ENCODE measurements around the gene TOPORS. TPM values are rescaled to one million over a fixed set of nuclear protein-coding genes. Genes with fewer than 3 reads are reported as not detected.

TOPORS gene
- total and polyA plus RNA-seq, 4 experiments from 2014 or later, result 24.1 to 32.4 (median 24.5) TPM

DNA sequence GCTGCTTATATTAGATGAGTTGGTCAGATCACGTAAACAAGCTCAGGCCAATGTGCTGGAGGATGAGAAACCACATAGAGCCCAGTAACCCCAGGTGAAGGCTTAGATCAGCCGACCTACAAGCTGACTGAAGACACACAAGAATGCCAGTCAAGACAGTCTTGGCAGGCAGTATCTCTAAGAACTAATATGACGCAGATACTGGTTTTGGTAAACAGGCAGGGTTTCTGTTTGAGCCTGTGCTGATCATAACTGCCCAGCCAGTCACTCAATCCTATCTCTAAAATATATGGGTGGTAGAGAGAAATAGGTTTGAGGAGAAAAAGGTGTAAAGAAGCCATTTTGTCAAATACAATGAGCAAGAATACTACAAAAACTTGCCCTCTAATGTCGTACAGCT is 18.6 kb downstream of the TOPORS start:
- no peak overlapping the region for H3K4me3 Mint-ChIP-seq
- DNase-seq, result no peak
- intact Hi-C loops (cut with micrococcal nuclease), result no loop called here
- peaks cover 3 to 4% of the 10 kb centered on the region in 2 donors for H3K36me3 Mint-ChIP-seq
- Histone ChIP-seq H3K4me3 (ENCODE audit: low read length in 2 of 2) (no peak overlapping the region), H3K4me1 (ENCODE audit: insufficient read depth, low read length) (no peaks in the 10 kb centered on the region), H3K27me3 (ENCODE audit: insufficient read depth, low read length) (no peaks in the 10 kb centered on the region), H3K27ac (ENCODE audit: low read depth, low read length) (no peak overlapping the region), H3K36me3 (ENCODE audit: insufficient read depth, low read length) (no peaks in the 10 kb centered on the region), H3K9me3 (ENCODE audit: control insufficient read depth in 1 of 2, low read length in 2 of 2) (no peaks in the 10 kb centered on the region)
- CTCF ChIA-PET (ENCODE audit: partially characterized antibody), result interaction anchor here (1.0 to 6.3 kb wide), 5 partner anchors 13 to 155 kb away, joined by 3 to 38 read pairs (median 4); no protein-coding TSS in a partner anchor
- no peaks in the 10 kb centered on the region for H3K9me3 Mint-ChIP-seq
- no peaks in the 10 kb centered on the region for H3K27me3 Mint-ChIP-seq
- POLR2A ChIA-PET (ENCODE audit: partially characterized antibody), result interaction anchor here (1.0 to 1.7 kb wide), 2 partner anchors 9 to 17 kb away, joined by 3 to 6 read pairs; partner anchors contain the start of gene RIGI
- H3K27ac Mint-ChIP-seq, result no peak overlapping the region
- peaks cover 0 to under 1% (median 0%) of the 10 kb centered on the region in 4 donors for H3K4me1 Mint-ChIP-seq

DNA sequence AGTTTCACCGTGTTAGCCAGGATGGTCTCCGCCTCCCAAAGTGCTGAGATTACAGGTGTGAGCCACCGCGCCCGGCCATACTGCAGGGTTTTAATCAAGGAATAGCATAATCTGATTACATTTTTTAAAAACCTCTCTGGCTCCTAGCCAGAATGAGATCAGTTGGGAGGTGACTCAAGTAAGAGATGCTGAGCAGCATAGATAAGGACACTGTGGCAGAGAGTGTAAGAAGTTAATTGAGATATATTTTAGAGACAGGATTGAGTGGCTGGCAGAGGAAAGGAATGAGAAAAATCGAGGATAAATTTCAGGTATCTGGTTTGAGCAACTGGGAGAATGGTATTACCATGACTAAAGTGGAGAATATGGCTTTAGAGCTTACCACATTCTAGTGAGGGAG is 19.1 kb downstream of the TOPORS start:
- Histone ChIP-seq H3K4me1 (ENCODE audit: insufficient read depth, low read length) (no peaks in the 10 kb centered on the region), H3K36me3 (ENCODE audit: insufficient read depth, low read length) (no peaks in the 10 kb centered on the region), H3K27me3 (ENCODE audit: insufficient read depth, low read length) (no peaks in the 10 kb centered on the region), H3K27ac (ENCODE audit: low read depth, low read length) (no peak overlapping the region), H3K9me3 (ENCODE audit: control insufficient read depth in 1 of 2, low read length in 2 of 2) (no peaks in the 10 kb centered on the region), H3K4me3 (ENCODE audit: low read length in 2 of 2) (no peak overlapping the region)
- Mint-ChIP-seq H3K27me3 (no peaks in the 10 kb centered on the region), H3K9me3 (no peaks in the 10 kb centered on the region), H3K4me1 (peaks cover 0 to 5% (median 0%) of the 10 kb centered on the region in 4 donors), H3K4me3 (no peak overlapping the region), H3K27ac (no peak overlapping the region), H3K36me3 (peaks cover 3 to 4% of the 10 kb centered on the region in 2 donors)
- ChIA-PET POLR2A (ENCODE audit: partially characterized antibody) (interaction anchor here (1.2 kb wide), 1 partner anchor 17 kb away, joined by 5 read pairs; no protein-coding TSS in a partner anchor), CTCF (ENCODE audit: partially characterized antibody) (interaction anchor here (1.1 to 6.3 kb wide), 4 partner anchors 14 to 154 kb away, joined by 3 to 38 read pairs (median 4); no protein-coding TSS in a partner anchor)
- DNase-seq, result no peak
- intact Hi-C loops (cut with micrococcal nuclease), result no loop called here

DNA sequence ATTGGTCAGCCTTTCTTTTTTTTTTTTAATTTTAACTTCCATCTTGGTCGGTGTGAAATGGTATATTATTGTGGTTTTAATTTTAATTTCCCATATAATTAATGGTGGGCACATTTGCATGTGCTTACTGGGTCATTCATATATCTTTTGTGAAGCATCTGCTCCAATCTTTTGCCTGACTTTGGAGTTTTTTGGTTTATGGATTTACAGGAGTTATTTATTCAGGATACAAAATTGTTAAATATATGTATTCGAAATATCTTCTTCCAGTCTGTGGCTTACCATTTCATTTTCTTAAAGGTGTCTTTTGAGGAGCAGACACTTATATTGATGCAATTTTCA is 25.7 kb downstream of the TOPORS start:
- H3K27ac Mint-ChIP-seq, result peak overlapping the region; percentile 93 to 98 (median 97)
- Histone ChIP-seq H3K9me3 (ENCODE audit: control insufficient read depth in 1 of 2, low read length in 2 of 2) (no peaks in the 10 kb centered on the region), H3K4me1 (ENCODE audit: insufficient read depth, low read length) (peaks cover 44% of the 10 kb centered on the region), H3K27me3 (ENCODE audit: insufficient read depth, low read length) (no peaks in the 10 kb centered on the region), H3K36me3 (ENCODE audit: insufficient read depth, low read length) (no peaks in the 10 kb centered on the region), H3K27ac (ENCODE audit: low read depth, low read length) (peak overlapping the region; percentile 94), H3K4me3 (ENCODE audit: low read length in 2 of 2) (peak overlapping the region; percentile 78 to 93)
- ChIA-PET POLR2A (ENCODE audit: partially characterized antibody) (interaction anchor here (0.7 to 4.1 kb wide), 6 partner anchors 18 to 499 kb away, joined by 3 to 62 read pairs (median 25); partner anchors contain the start of genes ACO1, DNAJA1, NDUFB6 and SMIM27), CTCF (ENCODE audit: partially characterized antibody) (interaction anchor here (0.8 to 6.4 kb wide), 27 partner anchors 8 to 459 kb away, joined by 3 to 133 read pairs (median 7); partner anchors contain the start of genes ACO1, NDUFB6, SMIM27 and TOPORS)
- peak overlapping the region; percentile 91 to 99 (median 97) for H3K4me3 Mint-ChIP-seq
- H3K9me3 Mint-ChIP-seq, result no peaks in the 10 kb centered on the region
- no peak for DNase-seq
- no peaks in the 10 kb centered on the region for H3K27me3 Mint-ChIP-seq
- H3K36me3 Mint-ChIP-seq, result peaks cover 14 to 23% of the 10 kb centered on the region in 2 donors
- intact Hi-C loops (cut with micrococcal nuclease), result loop anchor here (1.0 to 5.0 kb wide), 6 partner anchors 16 to 147 kb away; partner anchors contain the start of genes ACO1 and NDUFB6
- peaks cover 36 to 65% (median 48%) of the 10 kb centered on the region in 4 donors for H3K4me1 Mint-ChIP-seq

DNA sequence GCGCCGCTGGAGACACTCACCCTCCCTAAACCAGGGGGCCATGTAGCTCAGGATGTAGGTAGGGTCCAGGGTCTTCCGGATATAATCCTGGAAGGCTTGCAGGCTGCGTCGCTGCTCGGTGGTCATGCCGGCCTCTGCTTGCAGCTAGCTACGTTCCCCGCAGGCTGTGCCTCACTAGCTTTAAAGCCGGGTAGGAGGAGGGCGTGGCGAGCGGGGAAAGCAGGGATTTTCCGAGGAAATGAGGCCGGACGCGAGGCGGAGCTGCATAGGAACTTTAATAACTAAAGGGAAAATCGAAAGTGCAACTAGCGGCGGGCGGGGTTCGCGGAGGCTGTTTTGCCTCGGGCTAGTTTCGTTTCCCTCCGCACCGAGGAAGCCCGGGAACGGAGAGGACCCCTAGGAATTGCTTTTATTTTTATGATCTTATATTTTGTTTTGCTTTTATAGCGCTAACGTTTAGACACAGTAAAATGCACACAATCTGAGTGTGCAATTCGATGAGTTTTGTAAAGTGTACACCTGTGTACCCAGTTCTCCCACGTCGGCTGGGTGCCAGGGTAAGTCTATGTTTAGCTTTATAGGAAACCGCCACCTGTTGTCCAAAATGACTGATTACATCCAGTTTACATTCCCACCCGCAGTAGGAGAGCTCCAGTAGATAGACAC is 26.2 kb downstream of the TOPORS start, which contains the start of gene RIGI:
Gene RIGI, minus strand, starts transcription at position 156 of the 666 bp plus-strand sequence. Its CDS starts 30 bp downstream, at position 126.
- Mint-ChIP-seq H3K36me3 (peaks cover 16 to 25% of the 10 kb centered on the region in 2 donors), H3K27ac (peak within 1 kb of the TSS; percentile 93 to 98 (median 97)), H3K4me1 (peaks cover 40 to 70% (median 54%) of the 10 kb centered on the region in 4 donors), H3K27me3 (no peaks in the 10 kb centered on the region), H3K9me3 (no peaks in the 10 kb centered on the region), H3K4me3 (peak within 1 kb of the TSS; percentile 91 to 99 (median 97))
- no peaks in the 10 kb centered on the region for H3K27me3 ChIP-seq (ENCODE audit: insufficient read depth, low read length)
- peak within 1 kb of the TSS; percentile 94 for H3K27ac ChIP-seq (ENCODE audit: low read depth, low read length)
- ChIA-PET POLR2A (ENCODE audit: partially characterized antibody) (interaction anchor here (0.6 to 4.1 kb wide), 9 partner anchors 8 to 918 kb away, joined by 3 to 62 read pairs (median 13); partner anchors contain the start of genes ACO1, DNAJA1, NDUFB6 and SMIM27), CTCF (ENCODE audit: partially characterized antibody) (interaction anchor here (0.7 to 6.4 kb wide), 32 partner anchors 7 to 459 kb away, joined by 3 to 133 read pairs (median 6); partner anchors contain the start of genes ACO1, NDUFB6, SMIM27 and TOPORS)
- H3K36me3 ChIP-seq (ENCODE audit: insufficient read depth, low read length), result no peaks in the 10 kb centered on the region
- H3K4me3 ChIP-seq (ENCODE audit: low read length in 2 of 2), result peak within 1 kb of the TSS; percentile 78 to 93
- H3K4me1 ChIP-seq (ENCODE audit: insufficient read depth, low read length), result peaks cover 46% of the 10 kb centered on the region
- DNase-seq, result peak; percentile 80 to 92 (median 81)
- intact Hi-C loops (cut with micrococcal nuclease), result loop anchor here (1.0 to 5.0 kb wide), 6 partner anchors 15 to 147 kb away; partner anchors contain the start of genes ACO1 and NDUFB6
- no peaks in the 10 kb centered on the region for H3K9me3 ChIP-seq (ENCODE audit: control insufficient read depth in 1 of 2, low read length in 2 of 2)

DNA sequence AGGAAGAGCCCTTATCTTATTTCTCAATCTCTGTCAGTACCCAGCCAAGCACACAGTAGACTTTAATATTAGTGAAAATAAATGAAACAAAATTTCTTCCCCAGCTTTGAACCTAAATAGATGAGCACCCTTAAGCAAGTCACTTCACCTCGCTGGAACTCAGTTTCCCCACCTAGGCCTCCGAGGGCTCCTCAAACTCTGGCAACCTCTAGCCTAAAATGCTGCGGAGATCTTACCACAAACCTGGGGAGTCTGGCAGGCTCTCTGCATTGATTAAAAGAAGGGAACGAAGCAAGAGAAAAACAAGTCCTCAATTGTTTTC is 26.7 kb downstream of the TOPORS start:
- H3K27me3 Mint-ChIP-seq, result no peaks in the 10 kb centered on the region
- H3K4me1 ChIP-seq (ENCODE audit: insufficient read depth, low read length), result peaks cover 46% of the 10 kb centered on the region
- peak overlapping the region; percentile 93 to 98 (median 97) for H3K27ac Mint-ChIP-seq
- H3K9me3 ChIP-seq (ENCODE audit: control insufficient read depth in 1 of 2, low read length in 2 of 2), result no peaks in the 10 kb centered on the region
- peak overlapping the region; percentile 91 to 99 (median 97) for H3K4me3 Mint-ChIP-seq
- H3K36me3 Mint-ChIP-seq, result peaks cover 13 to 25% of the 10 kb centered on the region in 2 donors
- intact Hi-C loops (cut with micrococcal nuclease), result loop anchor here (1.0 to 5.0 kb wide), 6 partner anchors 15 to 146 kb away; partner anchors contain the start of genes ACO1 and NDUFB6
- ChIA-PET CTCF (ENCODE audit: partially characterized antibody) (interaction anchor here (0.7 to 6.4 kb wide), 25 partner anchors 8 to 147 kb away, joined by 3 to 133 read pairs (median 7); partner anchors contain the start of genes ACO1, NDUFB6, SMIM27 and TOPORS), POLR2A (ENCODE audit: partially characterized antibody) (interaction anchor here (0.6 to 4.1 kb wide), 9 partner anchors 9 to 918 kb away, joined by 3 to 62 read pairs (median 13); partner anchors contain the start of genes ACO1, DNAJA1, NDUFB6 and SMIM27)
- peak overlapping the region; percentile 78 to 93 for H3K4me3 ChIP-seq (ENCODE audit: low read length in 2 of 2)
- no peak for DNase-seq
- H3K9me3 Mint-ChIP-seq, result no peaks in the 10 kb centered on the region
- H3K27me3 ChIP-seq (ENCODE audit: insufficient read depth, low read length), result no peaks in the 10 kb centered on the region
- H3K36me3 ChIP-seq (ENCODE audit: insufficient read depth, low read length), result no peaks in the 10 kb centered on the region
- peaks cover 41 to 70% (median 54%) of the 10 kb centered on the region in 4 donors for H3K4me1 Mint-ChIP-seq
- peak overlapping the region; percentile 94 for H3K27ac ChIP-seq (ENCODE audit: low read depth, low read length)

DNA sequence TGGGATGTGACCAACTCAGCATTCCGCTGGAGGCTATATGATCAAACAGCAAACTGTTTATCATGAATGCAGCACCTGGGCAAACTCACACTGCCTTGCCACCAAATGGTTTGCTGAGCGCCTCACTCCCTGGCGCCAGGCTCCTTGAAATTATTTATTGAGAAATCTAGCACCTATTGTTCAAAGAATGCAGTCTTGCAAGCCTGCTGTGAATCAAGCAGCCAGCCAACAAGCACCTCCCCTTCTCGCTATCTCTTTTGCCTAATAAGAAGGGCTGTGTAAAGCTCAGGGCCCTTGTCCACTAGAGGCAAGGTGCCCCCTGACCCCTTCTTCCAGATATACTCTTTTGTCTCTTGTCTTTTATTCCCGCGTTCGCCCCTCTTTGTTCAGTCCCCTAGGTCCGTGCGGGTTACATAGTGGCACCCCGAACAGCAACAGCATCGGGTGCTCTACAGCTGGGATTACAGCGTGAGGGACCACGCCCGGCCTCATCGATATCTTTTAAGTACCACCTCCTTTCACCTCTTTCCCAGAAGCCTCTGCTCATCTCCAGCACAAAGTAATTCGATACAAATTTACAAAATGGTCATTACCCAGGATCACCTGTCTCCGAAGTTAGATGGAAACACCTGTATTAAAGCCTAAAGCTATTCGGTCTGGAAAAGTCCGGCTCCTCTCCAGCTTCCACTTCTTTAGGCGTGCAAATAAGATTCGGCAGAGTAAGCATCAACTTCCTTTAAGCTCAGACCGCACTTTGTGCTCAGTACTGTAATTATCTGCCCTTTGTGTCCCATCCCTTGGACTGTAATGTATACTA is 27.3 kb downstream of the TOPORS start:
- Histone ChIP-seq H3K36me3 (ENCODE audit: insufficient read depth, low read length) (no peaks in the 10 kb centered on the region), H3K4me3 (ENCODE audit: low read length in 2 of 2) (peak overlapping the region; percentile 78 to 93), H3K27ac (ENCODE audit: low read depth, low read length) (peak overlapping the region; percentile 94), H3K9me3 (ENCODE audit: control insufficient read depth in 1 of 2, low read length in 2 of 2) (no peaks in the 10 kb centered on the region), H3K27me3 (ENCODE audit: insufficient read depth, low read length) (no peaks in the 10 kb centered on the region), H3K4me1 (ENCODE audit: insufficient read depth, low read length) (peaks cover 46% of the 10 kb centered on the region)
- DNase-seq, result peak; percentile 17 to 46 (median 29)
- no peaks in the 10 kb centered on the region for H3K9me3 Mint-ChIP-seq
- H3K36me3 Mint-ChIP-seq, result peaks cover 13 to 25% of the 10 kb centered on the region in 2 donors
- intact Hi-C loops (cut with micrococcal nuclease), result loop anchor here (5.0 kb wide), 1 partner anchor 58 kb away; no protein-coding TSS in a partner anchor
- ChIA-PET CTCF (ENCODE audit: partially characterized antibody) (interaction anchor here (0.8 to 6.4 kb wide), 19 partner anchors 8 to 147 kb away, joined by 3 to 133 read pairs (median 8); partner anchors contain the start of genes ACO1, NDUFB6, SMIM27 and TOPORS), POLR2A (ENCODE audit: partially characterized antibody) (interaction anchor here (0.6 to 4.1 kb wide), 10 partner anchors 9 to 919 kb away, joined by 3 to 62 read pairs (median 10); partner anchors contain the start of genes ACO1, DNAJA1, NDUFB6 and SMIM27)
- H3K4me3 Mint-ChIP-seq, result peak overlapping the region; percentile 91 to 99 (median 97)
- peaks cover 43 to 76% (median 59%) of the 10 kb centered on the region in 4 donors for H3K4me1 Mint-ChIP-seq
- H3K27me3 Mint-ChIP-seq, result no peaks in the 10 kb centered on the region
- peak overlapping the region; percentile 93 to 98 (median 97) for H3K27ac Mint-ChIP-seq
